GM19395 (cell line): ENCODE results near the gene STK36.
A peak's percentile ranks its signal among the peaks of the same experiment; 100 is the strongest.

Experiments
- ATAC-seq: cut with Tn5 transposase; IDR thresholded peaks from one replicate; pipeline ENCODE4 v1.9.1; 2021; ENCODE audit warnings: mild to moderate bottlenecking, moderate library complexity; ENCODE audit not compliant: unreplicated experiment

The STK36 gene, protein sequence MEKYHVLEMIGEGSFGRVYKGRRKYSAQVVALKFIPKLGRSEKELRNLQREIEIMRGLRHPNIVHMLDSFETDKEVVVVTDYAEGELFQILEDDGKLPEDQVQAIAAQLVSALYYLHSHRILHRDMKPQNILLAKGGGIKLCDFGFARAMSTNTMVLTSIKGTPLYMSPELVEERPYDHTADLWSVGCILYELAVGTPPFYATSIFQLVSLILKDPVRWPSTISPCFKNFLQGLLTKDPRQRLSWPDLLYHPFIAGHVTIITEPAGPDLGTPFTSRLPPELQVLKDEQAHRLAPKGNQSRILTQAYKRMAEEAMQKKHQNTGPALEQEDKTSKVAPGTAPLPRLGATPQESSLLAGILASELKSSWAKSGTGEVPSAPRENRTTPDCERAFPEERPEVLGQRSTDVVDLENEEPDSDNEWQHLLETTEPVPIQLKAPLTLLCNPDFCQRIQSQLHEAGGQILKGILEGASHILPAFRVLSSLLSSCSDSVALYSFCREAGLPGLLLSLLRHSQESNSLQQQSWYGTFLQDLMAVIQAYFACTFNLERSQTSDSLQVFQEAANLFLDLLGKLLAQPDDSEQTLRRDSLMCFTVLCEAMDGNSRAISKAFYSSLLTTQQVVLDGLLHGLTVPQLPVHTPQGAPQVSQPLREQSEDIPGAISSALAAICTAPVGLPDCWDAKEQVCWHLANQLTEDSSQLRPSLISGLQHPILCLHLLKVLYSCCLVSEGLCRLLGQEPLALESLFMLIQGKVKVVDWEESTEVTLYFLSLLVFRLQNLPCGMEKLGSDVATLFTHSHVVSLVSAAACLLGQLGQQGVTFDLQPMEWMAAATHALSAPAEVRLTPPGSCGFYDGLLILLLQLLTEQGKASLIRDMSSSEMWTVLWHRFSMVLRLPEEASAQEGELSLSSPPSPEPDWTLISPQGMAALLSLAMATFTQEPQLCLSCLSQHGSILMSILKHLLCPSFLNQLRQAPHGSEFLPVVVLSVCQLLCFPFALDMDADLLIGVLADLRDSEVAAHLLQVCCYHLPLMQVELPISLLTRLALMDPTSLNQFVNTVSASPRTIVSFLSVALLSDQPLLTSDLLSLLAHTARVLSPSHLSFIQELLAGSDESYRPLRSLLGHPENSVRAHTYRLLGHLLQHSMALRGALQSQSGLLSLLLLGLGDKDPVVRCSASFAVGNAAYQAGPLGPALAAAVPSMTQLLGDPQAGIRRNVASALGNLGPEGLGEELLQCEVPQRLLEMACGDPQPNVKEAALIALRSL (N-terminal part only)

GRCh38 chr2:218671654-218672566 is at the start of gene STK36, which contains the start of gene RNF25:
Gene STK36, plus strand, starts transcription at chr2:218672086. Its CDS starts 744 bp downstream, at chr2:218672830.
Gene RNF25, minus strand, starts transcription at chr2:218672002. Its CDS starts 32 bp downstream, at chr2:218671970.
- ATAC-seq: peak; percentile 100

DNA sequence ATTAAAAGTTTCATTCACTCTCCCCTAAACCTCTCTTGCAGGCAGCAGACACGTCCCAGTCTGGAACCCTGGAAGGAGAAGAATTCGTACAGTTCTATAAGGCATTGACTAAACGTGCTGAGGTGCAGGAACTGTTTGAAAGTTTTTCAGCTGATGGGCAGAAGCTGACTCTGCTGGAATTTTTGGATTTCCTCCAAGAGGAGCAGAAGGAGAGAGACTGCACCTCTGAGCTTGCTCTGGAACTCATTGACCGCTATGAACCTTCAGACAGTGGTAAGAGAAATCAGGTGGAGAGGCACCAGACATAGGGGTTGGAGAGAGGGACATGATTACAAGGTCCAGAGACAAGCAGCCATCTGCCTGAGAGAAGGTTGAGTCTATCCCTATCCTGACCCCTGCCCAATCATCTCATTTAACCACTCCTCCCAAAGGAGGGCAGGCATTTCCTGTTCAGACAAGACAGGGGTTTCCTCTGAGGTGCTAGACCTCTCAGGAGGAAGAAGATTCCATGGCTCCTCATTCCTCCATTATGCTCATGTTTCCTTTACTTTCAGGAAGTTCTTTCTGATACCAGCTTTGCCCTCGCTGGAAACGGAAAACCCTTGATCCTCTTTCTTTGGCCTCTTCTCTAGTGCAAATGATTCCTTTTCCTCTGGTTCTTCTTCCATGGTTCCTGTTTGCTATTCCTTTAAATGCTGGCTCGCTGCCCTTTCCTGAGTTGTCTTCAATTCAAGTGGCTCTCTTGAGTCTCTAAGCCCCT is 49.1 kb upstream of the STK36 start:
- no peak for ATAC-seq

DNA sequence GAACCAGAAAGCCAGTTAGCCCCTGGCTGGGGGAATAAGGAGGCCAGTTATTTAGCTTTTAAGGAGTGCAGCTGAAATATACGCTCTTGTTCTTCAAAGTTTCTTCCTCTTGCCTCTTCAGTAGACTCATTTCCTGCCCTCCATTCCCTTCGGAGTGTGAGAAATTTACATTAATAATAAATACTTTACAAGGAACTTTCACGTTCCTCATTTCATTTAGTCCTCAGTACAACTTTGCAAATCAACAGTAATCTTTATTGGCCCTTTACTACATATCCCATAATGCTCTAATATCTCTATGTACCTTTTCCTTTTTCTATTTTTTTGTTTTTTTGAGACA is 48.5 kb upstream of the STK36 start:
- ATAC-seq: no peak

GRCh38 chr2:218626369-218626768 is 45.5 kb upstream of the STK36 start:
- ATAC-seq: no peak

DNA sequence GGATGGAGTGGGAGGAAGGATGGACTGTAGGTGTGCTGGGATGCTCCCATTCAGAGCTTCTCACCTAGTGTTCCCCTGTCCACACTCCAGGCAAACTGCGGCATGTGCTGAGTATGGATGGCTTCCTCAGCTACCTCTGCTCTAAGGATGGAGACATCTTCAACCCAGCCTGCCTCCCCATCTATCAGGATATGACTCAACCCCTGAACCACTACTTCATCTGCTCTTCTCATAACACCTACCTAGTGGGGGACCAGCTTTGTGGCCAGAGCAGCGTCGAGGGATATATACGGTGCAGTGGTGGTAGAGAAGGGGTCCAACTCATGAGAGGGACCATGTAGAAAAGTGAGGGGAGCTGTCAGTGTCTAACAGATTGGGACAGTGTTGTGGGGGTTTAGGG is 43.9 kb upstream of the STK36 start:
- ATAC-seq: no peak

GRCh38 chr2:218631837-218632236 is 40.0 kb upstream of the STK36 start:
- no peak for ATAC-seq

- ATAC-seq: no peak
These were observed 36.2 kb upstream of the STK36 start for GRCh38 chr2:218635719-218636118.

GRCh38 chr2:218638372-218638771 is 33.5 kb upstream of the STK36 start:
- no peak for ATAC-seq

DNA sequence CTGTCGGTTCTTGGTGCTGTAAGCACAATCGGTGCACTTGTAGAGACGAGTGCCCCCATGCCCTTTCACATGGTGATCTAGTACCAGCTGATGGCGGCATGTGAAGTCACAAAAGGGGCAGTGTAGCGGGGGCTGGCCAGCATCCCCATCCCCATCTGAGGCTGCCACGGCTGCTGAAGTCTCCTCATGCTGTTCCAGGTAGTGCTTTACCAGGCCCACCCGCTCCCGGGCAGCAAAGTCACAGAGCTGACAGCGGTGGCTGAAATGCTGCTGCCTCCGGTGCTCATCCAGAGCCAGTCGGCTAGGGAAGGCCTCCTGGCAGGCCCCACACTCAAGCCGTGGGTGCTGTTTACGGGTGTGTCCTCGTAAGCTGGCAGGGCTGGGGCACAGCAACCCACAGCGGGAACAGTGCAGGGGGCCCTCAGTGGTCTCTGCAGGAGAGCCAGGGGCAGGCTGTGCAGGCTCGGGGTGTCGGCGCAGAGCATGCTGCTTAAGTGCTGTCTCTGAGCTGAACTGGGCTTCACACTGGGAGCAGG is 29.7 kb upstream of the STK36 start:
- no peak for ATAC-seq

DNA sequence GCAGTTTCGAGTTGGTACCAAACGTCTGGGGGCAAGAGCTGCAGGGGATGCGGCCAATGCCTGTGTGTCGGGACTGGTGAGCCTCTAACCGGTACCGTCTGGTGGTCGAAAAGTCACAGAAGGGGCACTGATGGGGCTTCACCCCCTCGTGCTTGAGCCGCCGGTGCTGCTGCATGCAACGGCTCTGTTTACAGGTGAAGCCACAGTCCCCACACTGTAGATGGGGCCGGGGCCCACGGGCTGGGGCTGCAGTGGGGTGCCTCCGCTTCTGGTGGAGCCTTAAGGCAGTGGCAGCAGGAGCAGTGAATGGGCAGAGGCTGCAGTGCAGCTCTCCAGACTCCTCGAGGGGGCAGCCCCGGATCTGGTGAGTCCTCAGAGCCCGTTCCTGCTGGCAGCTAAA is 29.1 kb upstream of the STK36 start:
- ATAC-seq: no peak

DNA sequence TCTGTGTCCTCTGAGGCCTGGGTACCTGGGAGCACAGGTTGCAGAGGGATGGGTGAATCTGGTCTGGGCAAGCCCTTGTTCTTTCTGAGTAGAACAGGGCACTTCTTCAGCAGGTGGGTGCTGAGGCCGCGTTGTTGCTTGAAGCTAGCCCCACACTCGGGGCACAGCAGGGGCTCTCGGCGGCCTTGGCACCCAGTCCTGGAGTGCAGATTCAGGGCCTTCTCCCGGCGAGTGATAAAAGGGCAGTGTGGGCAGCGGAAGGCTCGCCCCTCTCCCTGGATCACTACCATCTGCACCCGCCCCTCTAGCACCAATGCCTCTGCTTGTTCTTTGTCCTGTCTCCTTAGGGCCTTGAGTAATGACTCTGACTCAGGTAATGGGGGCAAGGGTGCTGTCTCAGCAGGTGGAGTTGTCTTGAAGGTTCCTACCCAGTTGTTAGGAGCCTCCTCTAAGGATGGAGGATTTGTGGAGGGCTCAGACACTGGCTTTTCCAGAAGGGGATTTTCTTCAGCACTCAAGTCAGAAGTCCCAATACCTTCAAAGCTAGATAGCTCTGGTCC is 28.1 kb upstream of the STK36 start:
- no peak for ATAC-seq

DNA sequence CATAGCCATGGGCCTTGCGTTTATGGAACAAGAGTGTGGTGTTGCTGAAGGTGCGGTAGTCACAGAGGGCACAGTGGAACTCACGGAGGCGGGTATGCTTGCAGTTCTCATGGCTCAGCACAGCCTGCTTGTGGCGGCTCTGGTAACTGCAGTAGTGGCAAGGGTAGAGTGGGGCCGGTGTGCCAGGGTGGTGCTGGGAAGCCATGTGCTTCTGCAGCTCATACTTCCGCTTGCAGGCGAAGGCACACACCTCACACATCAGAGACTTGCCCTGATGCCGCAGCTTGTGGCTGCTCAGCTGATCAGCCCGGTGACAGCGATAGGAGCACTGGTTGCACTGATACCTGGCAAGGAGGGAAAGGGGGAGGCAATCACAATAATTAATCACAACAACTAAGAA is 27.2 kb upstream of the STK36 start:
- ATAC-seq: no peak

DNA sequence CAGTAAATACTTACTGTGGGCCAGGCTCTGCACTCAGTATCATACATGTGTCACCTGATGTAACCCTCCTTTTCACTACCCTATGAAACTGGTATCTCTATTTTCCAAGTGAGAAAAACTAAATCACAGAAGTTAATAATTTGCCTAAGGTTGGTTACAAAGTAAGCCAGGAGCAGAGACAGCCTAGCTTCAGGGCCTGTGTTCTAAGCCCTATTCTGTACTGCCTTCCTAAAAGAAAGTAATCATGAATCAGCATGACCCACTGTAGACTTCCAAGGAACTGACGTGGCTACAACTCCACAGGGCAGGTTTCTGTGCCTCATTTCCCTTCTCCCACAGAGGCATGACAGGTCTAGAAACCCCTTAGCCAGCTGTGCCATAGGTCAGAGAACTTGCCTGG is 26.8 kb upstream of the STK36 start:
- no peak for ATAC-seq

GRCh38 chr2:218648088-218648786 is 23.6 kb upstream of the STK36 start:
- no peak for ATAC-seq

GRCh38 chr2:218648787-218649100 is 23.1 kb upstream of the STK36 start:
- ATAC-seq: no peak

DNA sequence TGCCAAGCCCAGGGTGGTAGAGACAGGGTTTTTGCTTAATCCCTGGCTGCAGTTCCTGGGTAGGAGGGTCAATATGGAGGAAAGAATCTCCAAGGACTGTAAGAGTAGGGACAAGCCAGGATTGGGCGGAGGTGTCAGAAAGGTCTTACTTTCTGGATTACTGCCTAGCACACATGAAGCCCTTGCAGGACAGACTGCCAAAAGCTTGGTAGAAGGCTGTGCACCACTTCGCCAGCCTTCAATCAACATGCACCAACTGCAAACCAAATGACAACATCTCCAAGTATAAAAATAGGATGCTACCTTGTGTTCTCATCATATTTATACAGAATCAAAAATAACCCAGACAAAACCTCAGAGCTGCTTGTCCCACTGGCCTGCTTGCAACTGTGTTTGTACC is 16.1 kb upstream of the STK36 start:
- ATAC-seq: no peak

DNA sequence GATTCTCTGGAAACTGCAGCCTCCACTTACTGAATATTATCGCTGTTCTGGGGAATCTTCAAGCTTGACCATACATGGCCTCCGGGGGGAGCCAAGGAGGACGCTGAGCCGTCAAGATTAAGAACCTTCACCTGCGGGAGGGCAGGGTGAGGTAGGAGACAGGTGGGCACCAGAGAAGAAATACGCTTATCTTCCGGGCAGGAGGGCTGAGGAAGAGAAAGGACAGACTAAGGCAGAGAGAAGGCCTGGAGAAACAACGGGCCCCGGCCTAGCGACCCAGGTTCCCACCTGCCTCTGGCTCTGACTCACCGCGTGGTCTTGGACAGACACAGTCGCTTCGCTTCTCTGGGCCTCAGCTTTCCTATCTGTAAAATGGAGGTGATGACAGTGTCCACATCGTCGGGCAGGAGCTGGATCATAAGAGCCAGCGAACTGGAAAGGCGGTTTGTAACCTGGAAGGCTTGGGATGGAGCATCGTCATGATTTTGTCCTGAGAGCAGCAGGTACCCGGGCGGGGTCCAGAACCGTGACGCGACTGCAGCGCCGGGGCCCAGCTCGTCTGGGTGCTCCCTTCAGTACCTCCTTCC is 13.1 kb upstream of the STK36 start:
- ATAC-seq: peak; percentile 47
